Thyroid gland (tissue), 4 donors: ENCODE results near the gene PRPF6.

Source experiments
- CTCF ChIP-seq, 6 experiments: fragments of 200-600 bp in 3 of 6; fragments of 450-650 bp in 3 of 6; sonication (generic) in 3 of 6; IDR thresholded peaks; one replicate each; pipeline ENCODE4 v1.5.1; 2016 to 2019; ENCODE audit warnings: antibody characterized with exemption in 6 of 6, mild to moderate bottlenecking in 2 of 6, inconsistent platforms in 1 of 6, moderate library complexity in 1 of 6
- POLR2A ChIP-seq, 2 donors: fragments of 450-650 bp; IDR thresholded peaks; one replicate each; pipeline ENCODE4 v1.6.1; 2017; ENCODE audit warnings: antibody characterized with exemption in 2 of 2, mild to moderate bottlenecking in 2 of 2, moderate library complexity in 1 of 2

DNA sequence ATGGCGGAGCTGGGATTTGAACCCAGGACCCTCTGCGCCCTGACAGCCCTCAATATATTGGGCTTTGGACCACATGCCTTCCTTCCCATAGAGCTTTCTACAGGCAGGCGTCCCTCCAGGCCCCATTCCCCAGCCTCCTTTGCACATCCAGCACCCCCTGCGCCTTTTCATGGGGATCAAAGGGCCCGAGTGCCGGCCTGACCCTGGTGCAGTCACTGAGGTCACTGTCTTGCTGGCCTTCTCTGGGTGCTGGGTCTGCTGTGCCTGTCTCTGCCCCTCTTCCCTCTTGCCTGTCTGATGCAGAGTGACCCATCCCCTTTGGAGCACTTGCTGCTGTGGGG is 100.7 kb downstream of the PRPF6 start:
- TF ChIP-seq CTCF (IDR thresholded peaks at IDR 0.05) (no peak), POLR2A (IDR thresholded peaks at IDR 0.05) (no peak)
